ENCODE results near the gene NSD2.

Gene NSD2

DNA sequence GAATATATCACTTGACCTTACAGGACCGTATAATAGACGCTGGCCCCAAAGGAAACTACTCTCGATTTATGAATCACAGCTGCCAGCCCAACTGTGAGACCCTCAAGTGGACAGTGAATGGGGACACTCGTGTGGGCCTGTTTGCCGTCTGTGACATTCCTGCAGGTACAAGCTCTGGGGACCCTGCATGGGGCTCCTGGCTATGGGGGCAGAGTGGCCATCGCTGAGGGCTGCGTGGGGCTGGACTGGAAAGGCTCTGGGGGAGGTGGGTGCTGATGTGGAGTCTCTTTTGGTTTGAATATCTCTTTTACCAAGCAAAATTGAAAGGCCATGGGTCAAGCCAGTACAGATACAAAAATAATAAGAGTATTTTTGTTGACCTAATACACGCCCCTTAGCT, 103.6 kb downstream of the NSD2 start:
- DNase-seq = no peak

DNA sequence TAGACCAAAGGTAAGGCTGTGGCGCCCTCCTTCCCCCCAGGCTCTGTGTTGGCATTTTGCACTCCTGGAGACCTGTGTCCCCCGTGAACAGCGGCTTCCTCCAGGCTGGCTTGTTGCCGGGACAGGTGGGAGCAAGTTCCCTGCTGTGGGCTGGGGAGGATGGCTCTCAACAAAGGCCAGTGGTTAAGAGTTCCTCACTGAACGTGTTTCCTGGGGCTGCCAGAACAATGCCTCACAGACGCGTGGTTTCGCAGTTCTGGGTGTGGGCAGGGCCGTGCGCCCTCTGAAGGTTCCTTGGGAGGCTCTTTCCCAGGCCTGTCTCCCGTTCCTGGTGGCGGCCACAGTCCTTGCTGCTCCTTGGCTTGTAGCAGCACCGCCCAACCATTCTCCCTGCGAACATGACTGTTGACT, 104.2 kb downstream of the NSD2 start:
- no peak for DNase-seq

DNA sequence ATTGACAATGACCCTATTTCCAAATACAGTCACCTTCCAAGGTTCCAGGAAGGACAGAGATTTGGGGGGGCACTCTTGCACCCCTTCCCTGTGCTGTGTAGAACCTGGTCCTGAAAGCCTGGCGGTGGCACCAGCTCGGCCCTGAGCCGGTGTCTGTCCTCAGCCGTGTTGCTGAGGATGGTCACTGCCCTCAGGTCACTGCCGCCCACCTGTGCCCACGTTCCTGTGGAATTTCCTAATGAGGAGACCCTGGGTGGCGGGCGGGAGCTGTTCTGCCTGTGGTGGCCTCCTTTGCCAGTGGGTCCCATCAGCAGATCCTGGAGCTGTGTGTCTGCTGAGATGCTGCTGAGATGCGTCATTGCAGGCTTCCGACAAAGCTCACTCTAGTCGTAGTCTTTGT, 104.7 kb downstream of the NSD2 start:
- no peak for DNase-seq

DNA sequence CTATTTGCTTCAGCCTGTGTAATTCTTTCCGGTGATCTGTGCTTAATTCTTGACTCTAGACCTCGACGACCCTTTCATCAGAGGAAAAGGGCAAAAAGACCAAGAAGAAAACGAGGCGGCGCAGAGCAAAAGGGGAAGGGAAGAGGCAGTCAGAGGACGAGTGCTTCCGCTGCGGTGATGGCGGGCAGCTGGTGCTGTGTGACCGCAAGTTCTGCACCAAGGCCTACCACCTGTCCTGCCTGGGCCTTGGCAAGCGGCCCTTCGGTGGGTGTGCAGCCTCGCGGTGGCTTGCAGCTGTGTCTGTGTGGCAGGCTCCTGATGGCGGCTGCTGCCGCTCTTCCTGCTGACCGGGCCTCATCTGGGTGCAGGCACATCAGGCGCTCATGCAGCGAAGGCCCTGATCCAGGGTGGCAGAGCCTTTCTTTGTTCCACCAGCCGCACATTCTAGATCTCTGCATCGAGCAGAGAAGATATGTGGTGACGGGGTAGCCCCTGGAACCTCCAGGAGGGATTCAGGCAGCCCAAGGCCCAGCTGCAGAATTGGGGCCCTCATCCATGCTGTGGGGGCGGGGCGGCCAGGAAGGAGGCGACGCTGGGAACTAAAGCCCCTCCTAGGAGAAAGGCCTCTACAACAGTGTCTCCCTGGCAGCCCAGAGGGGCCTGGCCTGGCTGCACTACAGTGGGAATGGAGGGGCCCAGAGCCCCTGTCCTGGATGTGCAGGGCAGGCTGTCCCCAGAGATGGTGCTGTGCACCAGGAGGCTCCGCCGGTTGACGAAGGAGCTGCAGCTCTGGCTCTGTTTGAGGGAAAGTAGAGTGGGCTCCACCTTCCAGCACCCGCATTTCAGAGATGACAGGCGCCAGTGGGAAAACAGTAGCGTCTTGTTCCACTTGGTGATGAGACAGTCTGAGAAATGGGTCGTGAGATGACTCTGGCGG, 105.5 kb downstream of the NSD2 start:
- no peak for DNase-seq

DNA sequence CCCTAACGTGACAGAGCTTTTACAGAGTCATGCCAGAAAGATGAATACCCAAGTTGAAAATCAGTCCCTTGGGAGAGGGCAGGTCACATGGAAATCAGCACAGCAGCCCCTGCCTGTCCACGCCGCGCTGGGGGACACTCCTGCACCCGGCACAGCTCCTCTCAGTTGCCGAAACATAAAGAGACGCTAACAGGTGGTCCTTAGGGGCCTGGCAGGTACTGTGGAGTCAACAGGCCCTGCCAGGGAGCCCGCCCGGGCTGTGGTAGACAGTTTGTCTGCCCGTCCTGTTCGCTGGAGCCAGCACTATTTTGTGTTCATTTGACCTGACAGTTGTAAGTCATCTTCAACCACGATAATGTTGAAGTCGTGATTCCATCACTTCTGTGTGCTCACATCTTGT, 107.0 kb downstream of the NSD2 start:
- no peak for DNase-seq

DNA sequence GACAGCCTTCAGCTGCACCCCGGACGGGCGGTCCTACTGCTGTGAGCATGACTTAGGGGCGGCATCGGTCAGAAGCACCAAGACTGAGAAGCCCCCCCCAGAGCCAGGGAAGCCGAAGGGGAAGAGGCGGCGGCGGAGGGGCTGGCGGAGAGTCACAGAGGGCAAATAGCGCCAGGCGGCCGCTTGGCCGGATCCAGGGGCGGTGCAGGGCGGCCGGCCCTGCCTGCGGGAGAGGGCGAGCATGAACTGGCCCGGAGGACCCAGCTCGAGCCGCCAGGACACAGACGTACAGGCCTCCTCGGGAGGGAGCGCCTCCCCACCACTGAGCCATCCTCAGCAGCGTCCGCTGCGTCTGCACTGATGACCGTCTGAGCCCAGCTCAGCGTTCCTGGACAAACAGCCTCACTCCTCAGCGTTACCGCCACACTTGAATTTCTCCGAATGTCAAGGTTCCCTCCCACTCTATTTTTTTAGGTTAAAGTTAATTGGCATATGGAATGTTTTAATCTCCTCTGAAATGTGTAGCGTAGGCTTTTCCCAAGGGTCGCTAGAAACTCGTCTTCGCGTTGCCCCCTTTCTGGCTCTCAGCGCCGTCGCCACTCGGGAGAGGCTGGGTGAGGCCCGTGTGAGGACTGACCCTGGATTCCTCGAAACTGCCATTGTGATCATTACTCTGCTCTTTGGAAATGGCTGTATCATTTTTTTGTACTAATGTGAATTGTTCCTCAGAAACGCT, 107.7 kb downstream of the NSD2 start:
- DNase-seq = no peak

DNA sequence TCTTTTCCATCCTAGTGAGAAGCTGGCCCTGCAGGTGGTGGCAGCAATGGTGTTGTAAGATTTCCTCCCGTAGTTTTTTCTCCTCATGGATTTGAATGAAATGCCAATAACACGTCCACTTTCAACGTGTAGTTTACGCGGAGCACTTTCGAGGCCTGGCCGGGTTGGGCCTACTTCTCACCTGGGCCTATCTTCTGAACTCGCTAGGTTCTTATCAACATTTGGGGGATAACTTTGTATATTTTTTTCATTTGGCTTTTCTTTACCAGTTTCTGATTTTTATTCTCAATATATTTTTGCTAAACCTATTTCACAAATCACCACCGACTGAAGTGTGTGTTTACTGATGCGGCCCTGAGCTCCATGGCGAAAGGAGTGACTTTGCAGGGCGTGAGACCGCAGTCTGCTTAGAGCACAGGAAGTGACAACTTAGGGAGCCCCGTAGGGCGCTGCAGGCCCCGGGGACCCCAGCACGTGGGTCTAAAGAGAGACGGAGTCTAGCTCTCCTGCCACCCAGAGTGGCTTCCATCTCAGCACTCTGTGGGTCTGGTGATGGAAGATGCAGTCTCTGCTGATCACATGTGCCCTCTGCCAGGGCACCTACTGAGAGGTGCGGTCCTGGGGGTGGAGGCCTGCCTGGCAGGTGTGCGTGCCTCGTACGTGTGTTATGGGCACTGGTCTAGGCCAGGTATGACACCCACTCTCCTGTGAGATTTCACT, 108.4 kb downstream of the NSD2 start:
- no peak for DNase-seq

DNA sequence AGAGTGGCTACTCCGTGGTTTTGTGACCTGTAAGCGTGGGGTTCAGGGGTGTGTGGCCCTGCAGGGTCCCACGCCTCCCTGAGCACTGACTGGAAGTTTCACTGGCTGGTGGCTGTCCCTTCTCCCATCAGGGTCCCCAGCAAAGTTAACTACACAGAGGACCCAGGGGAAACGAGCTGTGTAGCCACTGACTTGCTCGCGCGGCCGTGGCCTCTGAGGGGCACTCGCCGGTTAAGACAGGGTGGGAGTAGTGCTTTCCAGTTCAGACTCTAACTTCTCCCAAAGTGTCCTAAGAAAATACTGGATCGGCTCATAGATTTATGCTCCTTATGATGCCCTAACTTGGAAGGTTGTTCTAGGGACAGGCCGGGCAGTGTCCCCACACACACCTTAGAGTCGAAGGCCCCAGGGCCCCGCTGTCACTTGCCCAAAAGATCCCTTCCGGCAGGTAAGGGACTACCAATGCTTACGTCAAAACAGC, 109.4 kb downstream of the NSD2 start:
- no peak for DNase-seq

DNA sequence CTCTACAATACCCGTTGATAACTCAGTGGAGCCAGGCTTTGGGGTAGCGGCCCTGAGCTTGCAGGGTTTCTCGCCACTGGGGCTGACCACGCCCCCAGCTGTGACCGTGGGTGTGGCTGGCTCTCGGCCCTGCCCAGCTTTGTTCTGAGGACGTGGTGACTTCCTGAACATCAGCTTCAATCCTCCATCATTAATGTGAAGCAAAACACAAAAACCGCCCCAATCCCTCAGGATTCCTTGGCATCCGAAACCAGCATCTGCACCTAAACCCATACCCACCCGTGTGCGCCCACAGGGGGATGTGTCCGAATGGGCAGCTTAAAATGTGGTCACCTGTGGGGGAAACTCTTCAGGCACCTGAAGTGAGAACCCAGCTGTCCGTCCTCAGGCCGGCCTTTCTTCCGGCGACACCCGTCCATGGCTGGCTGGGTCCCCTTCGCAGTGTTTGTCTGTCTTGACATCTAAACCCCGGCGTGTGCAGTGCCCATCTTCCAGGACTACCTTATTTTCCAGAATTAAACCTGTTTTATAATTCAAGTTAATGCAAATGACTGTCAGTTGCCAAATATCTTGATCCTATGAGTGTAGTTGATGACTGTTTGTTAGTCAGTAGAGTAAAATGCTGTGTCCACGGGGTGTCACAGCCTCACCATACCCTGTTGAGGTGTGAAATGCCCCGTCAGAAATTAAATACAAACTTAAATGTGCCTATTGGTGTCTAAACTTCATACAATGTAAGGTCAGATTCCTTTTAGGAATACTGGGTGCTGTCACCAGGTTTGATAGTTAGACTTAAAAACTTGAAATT, 110.3 kb downstream of the NSD2 start:
- DNase-seq = no peak

DNA sequence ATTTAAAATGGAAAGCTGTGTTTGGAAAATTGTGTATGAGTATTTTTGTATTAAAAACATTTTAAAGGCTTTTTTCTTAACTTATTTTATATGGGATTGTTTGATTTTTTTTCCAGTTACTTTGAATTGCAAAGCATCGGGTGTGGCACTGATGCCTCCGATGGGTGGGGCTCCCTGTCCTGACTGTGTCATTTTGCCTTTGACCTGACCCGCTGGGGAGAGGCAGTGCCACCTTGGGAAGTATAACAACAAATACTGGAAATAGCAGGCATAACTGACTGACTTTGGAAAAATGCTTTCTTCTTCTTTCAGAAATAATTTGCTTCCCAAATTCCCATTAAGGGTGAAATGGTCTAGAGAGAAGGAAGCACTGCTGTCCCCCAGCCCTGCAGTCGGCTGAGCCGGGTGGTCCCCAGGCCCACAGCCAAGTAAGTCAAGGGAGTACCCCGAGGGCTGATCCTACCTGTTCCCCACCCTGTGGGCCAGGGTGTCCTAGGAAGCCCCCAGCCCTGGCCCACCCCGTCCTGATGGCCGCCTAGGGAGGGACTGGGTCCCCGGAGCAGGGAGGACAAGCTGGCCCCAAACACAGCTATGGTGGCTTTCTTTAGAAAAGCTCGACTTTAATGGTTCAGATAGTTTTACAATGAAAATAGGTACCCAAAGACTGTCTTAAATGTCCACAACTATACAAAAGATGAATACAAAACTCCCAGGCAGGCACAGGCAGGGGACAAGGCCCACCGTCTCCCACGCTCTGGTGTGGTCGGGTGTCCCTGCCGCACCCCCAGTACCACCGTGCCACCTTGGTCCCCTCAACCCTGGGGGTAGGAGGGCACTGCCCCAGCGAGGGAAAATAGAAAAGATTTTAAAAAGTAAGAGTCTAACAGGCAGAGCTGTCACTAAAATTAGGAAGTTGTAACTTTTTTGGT, 111.2 kb downstream of the NSD2 start:
- DNase-seq = no peak

DNA sequence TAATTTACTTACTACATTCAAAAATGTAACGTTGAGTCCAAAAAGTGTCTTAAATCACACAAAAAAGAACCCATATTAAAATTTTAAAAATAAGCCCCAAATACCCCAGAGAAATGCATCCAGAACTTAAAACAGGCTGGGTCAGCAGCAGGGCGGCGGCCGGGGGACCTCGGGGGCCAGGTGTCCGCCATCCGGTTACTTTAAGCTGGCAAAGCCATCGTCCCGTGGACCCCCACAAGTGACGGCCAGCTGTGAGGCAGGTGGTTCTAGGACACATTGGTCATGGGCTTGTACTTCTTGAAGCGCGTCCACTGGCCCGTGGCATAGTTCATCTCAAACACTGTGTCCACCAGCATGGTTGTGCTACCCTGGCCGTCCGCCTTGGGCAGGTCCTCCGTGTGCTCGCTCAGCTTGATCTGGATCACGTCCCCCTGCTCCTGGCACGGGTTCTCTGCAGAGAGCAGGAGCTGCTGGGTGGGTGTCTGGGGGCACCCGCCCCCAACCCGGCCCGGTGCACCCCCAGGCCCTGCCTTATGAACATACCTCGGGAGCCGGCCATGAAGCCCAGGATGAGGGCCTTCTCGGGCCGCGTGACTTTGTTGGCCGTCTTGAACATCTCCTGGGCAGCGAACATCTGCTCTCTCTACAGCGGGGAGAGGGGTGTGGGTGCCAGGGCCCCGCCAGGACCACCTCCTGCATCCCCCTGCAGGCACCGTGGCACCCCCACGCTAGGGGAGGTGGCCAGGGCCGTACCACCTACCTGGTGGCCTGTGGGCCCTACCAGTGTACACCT, 112.1 kb downstream of the NSD2 start:
- DNase-seq = no peak

DNA sequence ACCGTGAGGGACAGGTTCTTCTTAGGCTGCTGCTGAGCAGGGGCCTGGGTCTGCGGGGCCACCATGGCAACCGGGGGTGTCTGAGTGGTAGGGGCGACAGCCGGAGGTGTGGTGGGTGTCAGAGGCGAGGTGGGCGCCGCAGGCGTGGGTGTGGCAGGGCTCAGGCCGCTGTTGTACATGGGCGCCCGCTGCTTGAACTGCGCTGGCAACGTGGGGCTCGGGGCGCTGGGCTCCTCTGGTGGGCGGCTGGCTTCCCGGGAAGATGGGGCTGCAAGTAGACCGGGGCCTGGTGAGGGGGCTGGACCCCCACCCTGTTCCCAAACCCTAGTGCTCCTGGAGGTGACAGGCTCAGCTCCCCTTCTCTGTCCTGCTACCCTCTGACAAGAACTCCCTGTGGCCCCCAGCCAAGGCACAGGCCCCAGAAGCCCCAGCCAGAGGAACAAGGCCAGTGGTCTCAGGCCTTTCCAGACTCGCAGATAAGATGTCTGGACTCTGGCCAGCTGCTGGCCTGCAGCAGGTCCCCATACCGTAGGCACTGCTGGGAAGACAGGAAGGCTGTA, 112.7 kb downstream of the NSD2 start:
- no peak for DNase-seq

DNA sequence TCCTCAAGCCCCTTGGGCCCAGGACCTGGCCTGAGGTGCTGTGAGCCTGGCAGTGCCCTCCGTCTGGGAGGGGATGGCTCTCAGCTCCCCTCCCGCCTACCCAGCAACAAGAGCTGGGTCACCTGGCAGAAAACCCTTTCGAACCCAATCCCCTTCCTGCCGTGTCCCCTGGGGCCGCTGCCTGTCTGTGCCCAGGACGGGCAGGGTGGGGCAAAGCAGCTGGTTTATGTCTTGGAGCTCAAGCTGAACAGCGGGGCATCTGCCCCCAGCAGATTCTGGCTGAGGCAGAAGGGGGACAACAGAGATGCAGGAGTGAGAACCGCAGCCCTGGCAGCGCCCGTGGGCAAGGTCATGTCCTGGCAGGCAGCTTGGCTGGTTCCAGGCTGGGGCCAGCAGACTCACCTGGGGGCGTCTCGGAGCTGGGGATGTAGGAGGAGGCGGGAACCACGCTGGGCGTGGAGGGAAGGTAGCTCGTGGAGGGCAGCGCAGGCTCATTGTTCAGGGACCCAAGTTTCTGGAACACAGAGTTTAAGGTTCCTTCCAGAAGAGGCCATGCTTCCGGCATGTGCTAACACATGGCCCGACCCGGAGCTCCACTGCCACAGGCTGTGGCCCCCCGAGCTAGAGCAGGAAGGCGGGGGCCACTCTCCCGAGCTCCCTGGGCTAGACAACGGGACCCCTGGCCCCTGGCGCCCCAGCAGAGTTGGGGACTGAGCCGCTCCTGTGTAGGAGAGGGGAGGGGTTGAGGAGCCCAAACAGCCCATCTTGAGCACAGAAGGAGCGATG, 113.4 kb downstream of the NSD2 start:
- no peak for DNase-seq

DNA sequence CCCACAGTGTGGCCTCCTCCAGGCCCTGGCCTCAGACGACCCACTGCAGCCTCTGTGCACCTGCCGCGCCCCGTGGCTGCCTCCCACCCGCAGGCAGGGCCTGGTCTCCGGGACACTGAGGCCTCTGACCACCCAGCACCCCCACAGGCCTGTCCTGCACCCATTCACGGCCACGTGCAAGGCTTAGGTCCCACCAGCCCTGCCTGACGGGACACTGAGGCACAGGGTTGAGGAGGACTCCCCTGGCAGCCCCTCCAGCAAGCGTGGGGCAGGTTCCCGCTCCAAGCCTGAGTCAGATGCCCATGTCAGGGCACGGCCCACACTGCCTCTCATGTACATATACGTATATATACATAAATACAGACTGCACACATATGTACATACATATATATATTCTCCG, 114.1 kb downstream of the NSD2 start:
- no peak for DNase-seq

DNA sequence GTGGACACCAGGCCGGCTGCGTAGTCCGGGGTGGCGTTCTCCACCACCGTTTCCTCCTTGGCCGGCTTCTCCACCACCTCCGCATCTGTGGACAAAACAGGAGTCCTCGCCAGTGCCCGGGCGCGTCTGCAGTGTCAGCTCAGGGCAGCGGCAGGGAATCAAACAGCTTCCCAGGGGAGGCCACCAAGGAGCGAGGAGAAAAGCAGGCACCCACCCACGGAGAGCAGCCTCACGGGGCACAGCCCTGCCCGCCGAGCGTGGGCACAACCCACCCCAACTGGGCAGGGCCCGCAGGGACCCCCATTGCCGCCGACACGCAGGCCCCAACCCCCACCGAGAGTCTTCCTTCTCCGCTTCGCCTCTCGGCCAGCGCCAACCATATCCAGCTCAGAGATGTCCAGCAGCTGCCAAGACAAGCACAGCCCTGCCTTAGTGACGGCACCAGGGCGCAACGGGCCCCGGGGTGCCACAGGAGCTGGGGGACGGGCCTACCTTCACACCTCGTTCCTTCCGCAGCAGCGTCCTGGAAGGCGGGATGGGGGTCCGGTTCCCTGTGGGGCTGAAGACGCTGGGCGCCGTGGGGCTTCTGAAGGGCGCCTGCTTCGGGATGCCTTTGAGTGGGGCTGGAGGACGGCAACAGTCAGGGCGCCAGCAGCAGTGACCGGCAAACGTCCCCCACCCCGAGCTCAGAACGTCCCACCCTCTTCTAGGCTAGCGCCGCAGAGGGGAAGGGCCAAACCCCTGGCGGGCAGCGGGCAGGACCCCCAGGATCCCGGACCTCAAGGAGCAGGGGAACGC, 114.8 kb downstream of the NSD2 start:
- no peak for DNase-seq

DNA sequence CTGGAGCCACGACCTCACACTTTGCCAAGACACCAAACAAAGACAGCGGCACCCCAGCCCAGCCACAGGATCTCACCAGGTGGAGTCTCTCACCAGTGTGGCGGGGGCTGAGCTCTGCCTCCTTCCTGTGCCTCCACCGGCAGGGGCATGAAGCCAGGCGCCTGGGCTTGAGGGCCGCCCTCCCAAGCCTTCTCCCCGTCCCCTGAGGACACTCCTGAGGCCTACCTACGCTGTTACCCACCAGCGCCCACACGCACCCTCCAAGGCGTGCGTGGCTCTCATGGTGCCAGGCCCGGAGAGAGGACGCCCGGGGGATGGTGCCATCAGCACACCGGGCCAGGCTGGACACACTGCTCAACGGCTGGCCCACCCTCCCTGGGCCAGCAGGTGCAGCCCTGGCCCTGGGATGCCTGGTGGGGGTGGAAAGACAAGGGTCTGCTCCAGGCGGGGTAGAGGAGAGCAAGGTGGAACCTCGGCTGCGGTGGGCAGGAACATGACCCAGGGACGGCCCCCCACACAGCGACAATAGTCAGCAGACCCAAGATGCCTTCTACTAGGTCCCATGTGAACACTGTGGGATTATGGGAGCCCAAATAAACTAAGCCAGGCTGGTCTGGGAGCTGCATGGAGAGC, 115.5 kb downstream of the NSD2 start:
- DNase-seq = no peak

DNA sequence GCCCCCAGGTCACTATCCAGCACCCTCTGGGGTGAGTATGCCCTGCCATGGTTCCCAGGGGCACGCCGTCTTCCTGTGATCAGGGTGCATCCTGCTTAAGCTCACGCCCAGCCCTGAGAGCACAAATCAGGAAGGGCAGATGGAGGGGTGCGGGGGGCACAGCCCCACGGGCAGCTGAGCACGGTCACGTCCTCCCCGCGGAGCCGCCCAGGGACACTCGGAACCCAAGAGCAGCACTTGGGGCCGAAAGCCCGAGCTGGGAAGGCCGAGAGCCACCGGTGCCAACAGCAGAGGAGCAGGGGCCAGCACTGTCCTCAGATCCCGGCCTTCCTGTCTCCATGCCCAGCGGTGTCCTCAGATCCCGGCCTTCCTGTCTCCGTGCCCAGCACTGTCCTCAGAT, 116.1 kb downstream of the NSD2 start:
- DNase-seq = no peak

DNA sequence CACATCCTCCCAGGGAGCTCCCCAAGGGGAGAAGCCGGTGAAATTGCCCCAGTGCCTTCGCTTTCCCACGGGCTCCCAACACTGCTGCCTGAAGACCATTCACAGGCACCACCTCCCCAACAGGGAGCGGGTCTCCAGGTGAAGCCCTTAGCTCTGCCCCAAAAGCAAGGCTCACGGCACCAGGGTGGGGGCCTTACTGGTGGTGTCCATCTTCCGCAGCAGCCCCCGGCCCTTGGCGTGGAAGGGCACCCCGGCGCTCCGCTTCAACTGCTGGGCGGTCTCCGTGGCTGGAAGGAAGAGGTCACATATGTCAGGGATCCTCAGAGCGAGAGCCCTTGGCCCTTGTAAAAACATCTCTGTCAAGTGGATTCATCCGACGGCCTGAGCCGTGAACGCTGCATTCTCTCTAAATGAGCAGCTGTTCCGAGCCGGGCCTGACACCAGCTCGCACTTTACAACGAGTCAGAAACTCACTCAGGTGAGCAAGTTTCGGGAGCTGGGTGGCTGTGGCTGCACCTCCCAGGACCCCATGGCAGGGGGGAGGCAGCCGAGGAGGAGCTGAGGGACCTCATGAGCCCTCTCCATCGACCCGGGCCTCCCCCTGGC, 116.6 kb downstream of the NSD2 start:
- no peak for DNase-seq

All from NCI-H2029 (cell line).